ENCODE results near the gene INTS7. TPM values are rescaled to one million over a fixed set of nuclear protein-coding genes. Genes with fewer than 3 reads are reported as not detected.
"Not testable (repeated sequence)": the region's sequence is repeated elsewhere in the genome, so short reads cannot be mapped to it uniquely, and the experiment has no call there.

The INTS7 gene
- polyA plus RNA-seq, 1 of the 3 experiments (the other 2 are of a cell fraction): 8.7 TPM

DNA sequence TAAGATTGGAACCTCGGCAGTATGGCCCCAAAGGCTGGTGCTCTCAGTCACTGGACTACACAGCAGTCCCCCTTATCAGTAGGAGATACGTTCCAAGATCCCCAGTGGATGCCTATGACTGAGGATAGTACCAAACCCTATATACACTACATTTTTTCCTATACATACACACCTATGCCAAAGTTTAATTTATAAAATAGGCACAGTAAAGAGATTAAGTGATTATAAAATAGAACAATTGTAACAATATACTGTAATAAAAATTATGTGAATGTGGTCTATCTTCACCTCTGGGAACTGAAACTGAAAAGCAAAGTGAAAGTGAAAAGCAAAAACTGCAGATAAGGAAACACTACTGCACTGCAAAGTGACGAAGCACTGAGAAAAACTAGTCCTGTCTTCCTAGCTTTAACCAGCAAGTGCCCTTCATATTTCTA lies 96.8 kb downstream of the INTS7 start:
- no peaks in the 10 kb centered on the region for H3K79me2 ChIP-seq (ENCODE audit: insufficient read depth)
- H3K9me2 ChIP-seq: no peaks in the 10 kb centered on the region
- peaks cover 9 to 30% of the 10 kb centered on the region in 2 experiments for H3K36me3 ChIP-seq (replicated peaks in 1 of 2; ENCODE audit: control insufficient read depth in 1 of 2, insufficient read depth in 2 of 2, low read length in 1 of 2)
- DNase-seq: no peak
- no peaks in the 10 kb centered on the region for H3K4me1 ChIP-seq (ENCODE audit: control insufficient read depth in 1 of 2, insufficient read depth in 2 of 2, low read depth in 1 of 2, low read length in 1 of 2)
- H3K27ac ChIP-seq (ENCODE audit: low read depth in 2 of 2, low read length in 1 of 2): no peak overlapping the region
- H3K4me3 ChIP-seq (ENCODE audit: low read depth in 2 of 2, low read length in 1 of 2): no peak overlapping the region
- no peaks in the 10 kb centered on the region for H3K9me3 ChIP-seq
- no peaks in the 10 kb centered on the region for H3F3A ChIP-seq (replicated peaks; ENCODE audit: insufficient read depth)
- no peak overlapping the region for H2AFZ ChIP-seq (ENCODE audit: low read depth)
- ChIA-PET POLR2A (no interaction called here), CTCF (interaction anchor here (1.0 to 1.1 kb wide), 2 partner anchors 96 to 258 kb away, joined by 3 to 5 read pairs; partner anchors contain the start of gene INTS7)
- 86% methylated on average over 3 of the region's 3 CpGs for WGBS (ENCODE audit: low lambda C conversion rate)
- H3K9ac ChIP-seq: no peak overlapping the region
- no peak overlapping the region for H3K4me2 ChIP-seq
- no peak for TF ChIP-seq SMC3 (IDR thresholded peaks at IDR 0.05; ENCODE audit: low read depth, low read length)
- no peak for TF ChIP-seq FOSL2 (IDR thresholded peaks at IDR 0.05; ENCODE audit: borderline replicate concordance, low read depth)
- no peak for TF ChIP-seq FOXJ3 (CRISPR knock-in tag; IDR thresholded peaks at IDR 0.05)
- no peaks in the 10 kb centered on the region for H3K27me3 ChIP-seq (ENCODE audit: insufficient read depth)
- H4K20me1 ChIP-seq (ENCODE audit: insufficient read depth): no peaks in the 10 kb centered on the region

DNA sequence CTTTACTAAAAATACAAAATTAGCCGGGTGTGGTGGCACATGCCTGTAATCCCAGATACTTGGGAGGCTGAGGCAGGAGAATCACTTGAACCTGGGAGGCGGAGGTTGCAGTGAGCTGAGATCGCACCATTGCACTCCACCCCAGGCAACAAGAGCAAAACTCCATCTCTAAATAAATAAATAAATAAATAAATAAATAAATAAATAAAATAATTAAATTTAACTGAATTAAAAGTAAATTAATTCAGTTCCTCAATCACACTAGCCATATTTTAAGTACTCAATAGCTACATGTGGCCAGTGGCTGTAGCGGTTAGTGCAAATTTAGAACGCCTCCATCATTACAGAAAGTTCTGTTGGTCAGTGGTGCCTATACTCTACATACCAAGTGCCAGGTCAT lies 97.9 kb downstream of the INTS7 start:
- H2AFZ ChIP-seq (ENCODE audit: low read depth); H3K4me2 ChIP-seq; H3K4me1 ChIP-seq (ENCODE audit: control insufficient read depth in 1 of 2, insufficient read depth in 2 of 2, low read depth in 1 of 2, low read length in 1 of 2); H3K27me3 ChIP-seq (ENCODE audit: insufficient read depth); DNase-seq; H3K9ac ChIP-seq; H3K9me3 ChIP-seq; H3F3A ChIP-seq (replicated peaks; ENCODE audit: insufficient read depth); H3K27ac ChIP-seq (ENCODE audit: low read depth in 2 of 2, low read length in 1 of 2); H3K4me3 ChIP-seq (ENCODE audit: low read depth in 2 of 2, low read length in 1 of 2); H3K9me2 ChIP-seq; POLR2A ChIA-PET; H3K79me2 ChIP-seq (ENCODE audit: insufficient read depth); H4K20me1 ChIP-seq (ENCODE audit: insufficient read depth): not testable (repeated sequence)
- 93% methylated on average over 5 of the region's 5 CpGs for WGBS (ENCODE audit: low lambda C conversion rate)
- peaks cover 0 to 19% of the 10 kb centered on the region in 2 experiments for H3K36me3 ChIP-seq (replicated peaks in 1 of 2; ENCODE audit: control insufficient read depth in 1 of 2, insufficient read depth in 2 of 2, low read length in 1 of 2)
- CTCF ChIA-PET: interaction anchor here (0.8 kb wide), 1 partner anchor 14 kb away, joined by 3 read pairs; no protein-coding TSS in a partner anchor

DNA sequence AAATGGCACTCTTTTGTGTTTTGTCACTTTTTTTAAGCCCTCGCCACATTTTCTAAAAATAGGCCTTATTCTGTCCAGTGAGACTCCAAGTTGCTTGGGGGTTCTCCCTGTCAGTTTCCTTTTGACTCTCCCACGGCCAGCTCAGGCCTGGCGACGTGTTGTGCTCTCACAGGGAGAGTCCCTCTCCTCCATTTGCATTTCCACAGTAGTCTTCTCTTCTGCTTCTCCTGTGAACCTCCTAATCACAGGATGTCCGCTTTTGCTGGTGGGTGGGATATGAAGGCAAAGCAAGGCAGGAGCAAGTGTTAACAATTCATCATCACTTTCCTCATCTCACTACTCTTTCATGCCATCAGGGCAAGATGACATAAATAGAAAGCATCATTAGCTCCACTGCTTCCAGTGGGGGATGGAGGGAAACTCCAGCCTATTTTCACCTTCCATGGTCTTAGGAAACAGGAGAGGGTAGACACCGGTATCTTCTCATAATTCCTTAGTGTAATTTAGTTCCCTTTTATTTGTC lies 99.8 kb downstream of the INTS7 start:
- WGBS (ENCODE audit: low lambda C conversion rate): 92% methylated on average over 6 of the region's 6 CpGs
- Histone ChIP-seq H3K79me2 (ENCODE audit: insufficient read depth) (no peaks in the 10 kb centered on the region), H3K4me1 (ENCODE audit: control insufficient read depth in 1 of 2, insufficient read depth in 2 of 2, low read depth in 1 of 2, low read length in 1 of 2) (no peaks in the 10 kb centered on the region), H3F3A (replicated peaks; ENCODE audit: insufficient read depth) (no peaks in the 10 kb centered on the region), H3K9me2 (no peaks in the 10 kb centered on the region), H3K9me3 (no peaks in the 10 kb centered on the region), H3K4me2 (no peak overlapping the region), H3K27ac (ENCODE audit: low read depth in 2 of 2, low read length in 1 of 2) (no peak overlapping the region), H4K20me1 (ENCODE audit: insufficient read depth) (no peaks in the 10 kb centered on the region), H3K4me3 (ENCODE audit: low read depth in 2 of 2, low read length in 1 of 2) (no peak overlapping the region), H3K9ac (no peak overlapping the region), H2AFZ (ENCODE audit: low read depth) (no peak overlapping the region), H3K36me3 (replicated peaks in 1 of 2; ENCODE audit: control insufficient read depth in 1 of 2, insufficient read depth in 2 of 2, low read length in 1 of 2) (peaks cover 0 to 4% of the 10 kb centered on the region in 2 experiments), H3K27me3 (ENCODE audit: insufficient read depth) (no peaks in the 10 kb centered on the region)
- no peak for DNase-seq
- TF ChIP-seq YY1 (IDR thresholded peaks at IDR 0.05; ENCODE audit: low read depth) (no peak), NFIC (IDR thresholded peaks at IDR 0.05; ENCODE audit: borderline replicate concordance) (no peak), TCF12 (IDR thresholded peaks at IDR 0.05) (no peak), SMC3 (IDR thresholded peaks at IDR 0.05; ENCODE audit: low read depth, low read length) (no peak), POLR2AphosphoS5 (IDR thresholded peaks at IDR 0.05; ENCODE audit: low read depth, low read length) (no peak), MEF2A (IDR thresholded peaks at IDR 0.05; ENCODE audit: borderline replicate concordance, low read depth) (no peak), ELF1 (IDR thresholded peaks at IDR 0.05) (no peak)
- TF ChIP-seq, protein P1, sequence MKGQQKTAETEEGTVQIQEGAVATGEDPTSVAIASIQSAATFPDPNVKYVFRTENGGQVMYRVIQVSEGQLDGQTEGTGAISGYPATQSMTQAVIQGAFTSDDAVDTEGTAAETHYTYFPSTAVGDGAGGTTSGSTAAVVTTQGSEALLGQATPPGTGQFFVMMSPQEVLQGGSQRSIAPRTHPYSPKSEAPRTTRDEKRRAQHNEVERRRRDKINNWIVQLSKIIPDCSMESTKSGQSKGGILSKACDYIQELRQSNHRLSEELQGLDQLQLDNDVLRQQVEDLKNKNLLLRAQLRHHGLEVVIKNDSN (IDR thresholded peaks at IDR 0.05; ENCODE audit: borderline replicate concordance, low read depth): no peak
- TF ChIP-seq, protein P2, sequence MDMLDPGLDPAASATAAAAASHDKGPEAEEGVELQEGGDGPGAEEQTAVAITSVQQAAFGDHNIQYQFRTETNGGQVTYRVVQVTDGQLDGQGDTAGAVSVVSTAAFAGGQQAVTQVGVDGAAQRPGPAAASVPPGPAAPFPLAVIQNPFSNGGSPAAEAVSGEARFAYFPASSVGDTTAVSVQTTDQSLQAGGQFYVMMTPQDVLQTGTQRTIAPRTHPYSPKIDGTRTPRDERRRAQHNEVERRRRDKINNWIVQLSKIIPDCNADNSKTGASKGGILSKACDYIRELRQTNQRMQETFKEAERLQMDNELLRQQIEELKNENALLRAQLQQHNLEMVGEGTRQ (IDR thresholded peaks at IDR 0.05; ENCODE audit: borderline replicate concordance, low read depth, low read length): no peak
- ChIA-PET POLR2A (no interaction called here), CTCF (interaction anchor here (1.5 kb wide), 1 partner anchor 237 kb away, joined by 4 read pairs; no protein-coding TSS in a partner anchor)
